Measurements from ENCODE around the gene CIT.
A peak's percentile ranks its signal among the peaks of the same experiment; 100 is the strongest.

- no peak for TF ChIP-seq MAX (IDR thresholded peaks at IDR 0.05; ENCODE audit: insufficient read depth, insufficient read length)
- TF ChIP-seq, protein P1, sequence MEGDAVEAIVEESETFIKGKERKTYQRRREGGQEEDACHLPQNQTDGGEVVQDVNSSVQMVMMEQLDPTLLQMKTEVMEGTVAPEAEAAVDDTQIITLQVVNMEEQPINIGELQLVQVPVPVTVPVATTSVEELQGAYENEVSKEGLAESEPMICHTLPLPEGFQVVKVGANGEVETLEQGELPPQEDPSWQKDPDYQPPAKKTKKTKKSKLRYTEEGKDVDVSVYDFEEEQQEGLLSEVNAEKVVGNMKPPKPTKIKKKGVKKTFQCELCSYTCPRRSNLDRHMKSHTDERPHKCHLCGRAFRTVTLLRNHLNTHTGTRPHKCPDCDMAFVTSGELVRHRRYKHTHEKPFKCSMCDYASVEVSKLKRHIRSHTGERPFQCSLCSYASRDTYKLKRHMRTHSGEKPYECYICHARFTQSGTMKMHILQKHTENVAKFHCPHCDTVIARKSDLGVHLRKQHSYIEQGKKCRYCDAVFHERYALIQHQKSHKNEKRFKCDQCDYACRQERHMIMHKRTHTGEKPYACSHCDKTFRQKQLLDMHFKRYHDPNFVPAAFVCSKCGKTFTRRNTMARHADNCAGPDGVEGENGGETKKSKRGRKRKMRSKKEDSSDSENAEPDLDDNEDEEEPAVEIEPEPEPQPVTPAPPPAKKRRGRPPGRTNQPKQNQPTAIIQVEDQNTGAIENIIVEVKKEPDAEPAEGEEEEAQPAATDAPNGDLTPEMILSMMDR (IDR thresholded peaks at IDR 0.05; ENCODE audit: extremely low read depth in 1 of 2, insufficient read depth in 1 of 2, low read depth in 1 of 2, low read length in 2 of 2): no peak
- no peak for TF ChIP-seq EZH2 (IDR thresholded peaks at IDR 0.05; ENCODE audit: borderline replicate concordance, low read depth, low read length, severe bottlenecking)
- peak; percentile 76 for TF ChIP-seq POLR2AphosphoS5 (IDR thresholded peaks at IDR 0.05; ENCODE audit: insufficient read depth, low read depth, low read length)
- no peak for TF ChIP-seq GATA2 (IDR thresholded peaks at IDR 0.05; ENCODE audit: insufficient read depth, insufficient read length, low read depth, low read length)
- TF ChIP-seq POLR2A (IDR thresholded peaks at IDR 0.05; ENCODE audit: low read depth, low read length): no peak
- peak; percentile 40 for TF ChIP-seq JUN (IDR thresholded peaks at IDR 0.05; ENCODE audit: borderline replicate concordance, insufficient read depth, insufficient read length, low read depth)
- no peak for TF ChIP-seq MYC (IDR thresholded peaks at IDR 0.05; ENCODE audit: low read depth, low read length)
Observed at GRCh38 chr12:119692410-119692809, 184.7 kb downstream of the CIT start.
